Measurements from ENCODE around the gene ZNF711.
"Not testable (repeated sequence)": the region's sequence is repeated elsewhere in the genome, so short reads cannot be mapped to it uniquely, and the experiment has no call there.

Gene ZNF711

DNA sequence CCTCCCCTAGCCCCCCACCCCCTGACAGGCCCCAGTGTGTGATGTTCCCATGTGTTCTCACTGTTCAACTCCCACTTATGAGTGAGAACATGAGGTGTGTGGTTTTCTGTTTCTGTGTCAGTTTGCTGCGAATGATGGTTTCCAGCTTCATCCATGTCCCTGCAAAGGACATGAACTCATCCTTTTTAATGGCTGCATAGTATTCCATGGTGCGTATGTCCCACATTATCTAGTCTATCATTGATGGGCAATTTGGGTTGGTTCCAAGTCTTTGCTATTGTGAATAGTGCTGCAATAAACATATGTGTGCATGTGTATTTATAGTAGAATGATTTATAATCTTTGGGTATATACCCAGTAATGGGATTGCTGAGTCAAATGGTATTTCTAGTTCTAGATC, 67.6 kb downstream of the ZNF711 start:
- ATAC-seq (replicated peaks); H3K4me1 Mint-ChIP-seq; H3K9me3 Mint-ChIP-seq; H3K36me3 Mint-ChIP-seq; H3K27ac Mint-ChIP-seq; DNase-seq; H3K4me3 Mint-ChIP-seq; H3K27me3 Mint-ChIP-seq: not testable (repeated sequence)
